ENCODE results near the gene TBX6. TPM values are rescaled to one million over a fixed set of nuclear protein-coding genes. Genes with fewer than 3 reads are reported as not detected.

TBX6 gene
- total RNA-seq, 1 experiment from 2014 or later = 5.1 TPM

DNA sequence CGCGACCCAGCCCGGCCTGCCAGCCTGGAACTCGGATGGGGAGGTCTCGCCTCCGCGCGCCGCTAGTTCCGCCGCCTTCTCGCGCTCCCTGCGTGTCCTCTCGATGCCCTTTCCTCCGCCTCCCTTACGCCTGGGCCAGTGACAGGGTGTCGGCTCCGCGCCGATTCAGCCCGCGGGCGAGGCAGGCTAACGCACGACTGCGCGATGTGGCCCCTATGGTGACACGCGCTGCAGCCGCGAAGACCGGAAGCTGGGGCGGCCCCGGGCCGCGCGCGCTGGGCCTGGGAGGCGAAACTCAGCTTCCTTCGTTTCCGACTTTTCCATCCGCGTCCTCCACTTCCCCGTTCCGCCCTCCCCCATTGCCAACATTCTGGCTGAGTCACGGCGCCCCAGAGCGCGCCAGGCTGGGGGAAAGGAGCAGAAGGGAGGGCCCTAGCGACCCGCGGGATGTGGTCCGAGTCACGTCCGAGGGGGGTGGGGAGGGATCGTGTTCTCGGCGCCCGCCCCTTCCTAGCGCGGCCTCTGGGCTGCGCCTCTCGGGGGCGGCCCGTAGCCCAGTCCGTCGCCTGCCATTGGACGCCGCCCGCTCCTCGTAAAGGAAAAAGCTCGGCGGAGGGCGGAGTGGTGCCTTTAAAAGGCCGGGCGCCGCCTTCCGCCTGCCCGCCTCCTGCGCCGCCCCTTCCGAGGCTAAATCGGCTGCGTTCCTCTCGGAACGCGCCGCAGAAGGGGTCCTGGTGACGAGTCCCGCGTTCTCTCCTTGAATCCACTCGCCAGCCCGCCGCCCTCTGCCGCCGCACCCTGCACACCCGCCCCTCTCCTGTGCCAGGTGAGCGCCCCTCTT lies 26.4 kb downstream of the TBX6 start, which contains the start of gene ALDOA:
Gene ALDOA, plus strand, starts transcription at position 659 of the 841 bp plus-strand sequence. CDS start 1,138 bp downstream, outside the sequence.
- Mint-ChIP-seq H3K36me3 (peaks cover 37% of the 10 kb centered on the region), H3K4me1 (peaks cover 37% of the 10 kb centered on the region), H3K27me3 (ENCODE audit: low read depth) (no peaks in the 10 kb centered on the region), H3K27ac (peak within 1 kb of the TSS; percentile 99), H3K9me3 (no peaks in the 10 kb centered on the region), H3K4me3 (peak within 1 kb of the TSS; percentile 96)
- ATAC-seq (peak; percentile 86), DNase-seq (ENCODE audit: low spot score) (peak; percentile 92)
- ChIA-PET CTCF (interaction anchor here (0.5 to 5.1 kb wide), 17 partner anchors 11 to 364 kb away, joined by 3 to 89 read pairs (median 4); partner anchors contain the start of genes DCTPP1, PAGR1, PPP4C and SEZ6L2), POLR2A (interaction anchor here (0.6 to 2.3 kb wide), 7 partner anchors 9 to 352 kb away, joined by 3 to 27 read pairs (median 5); partner anchors contain the start of genes HIRIP3, TBX6, TLCD3B and YPEL3)
- TF ChIP-seq ZNF138 (CRISPR knock-in tag; conservative IDR thresholded peaks at IDR 0.05) (no peak), ETV6 (CRISPR knock-in tag; IDR thresholded peaks at IDR 0.05) (peak; percentile 50), ZNF232 (CRISPR knock-in tag; IDR thresholded peaks at IDR 0.05) (peak; percentile 83), NFYB (CRISPR knock-in tag; conservative IDR thresholded peaks at IDR 0.05; ENCODE audit: low read depth) (peak; percentile 53), ZBTB21 (CRISPR knock-in tag; IDR thresholded peaks at IDR 0.05; ENCODE audit: borderline replicate concordance) (peak; percentile 55; the same call in 1 of the 2 replicates), GABPB1 (CRISPR knock-in tag; IDR thresholded peaks at IDR 0.05) (peak; percentile 86), ELF4 (CRISPR knock-in tag; IDR thresholded peaks at IDR 0.05; ENCODE audit: low read depth) (no peak), ZNF396 (CRISPR knock-in tag; IDR thresholded peaks at IDR 0.05; ENCODE audit: borderline replicate concordance) (no peak), FOXP1 (CRISPR knock-in tag; IDR thresholded peaks at IDR 0.05; ENCODE audit: borderline replicate concordance) (peak; percentile 83; the same call in 1 of the 2 replicates), GRHL2 (CRISPR knock-in tag; IDR thresholded peaks at IDR 0.05; ENCODE audit: insufficient replicate concordance, severe bottlenecking) (no peak), FOXJ3 (CRISPR knock-in tag; IDR thresholded peaks at IDR 0.05; ENCODE audit: borderline replicate concordance) (no peak), MYBL2 (CRISPR knock-in tag; IDR thresholded peaks at IDR 0.05) (peak; percentile 89), HMGA2 (CRISPR knock-in tag; IDR thresholded peaks at IDR 0.05) (no peak), NR2C2 (CRISPR knock-in tag; IDR thresholded peaks at IDR 0.05) (no peak), ESRRA (CRISPR knock-in tag; IDR thresholded peaks at IDR 0.05; ENCODE audit: borderline replicate concordance) (no peak), ZNF671 (CRISPR knock-in tag; IDR thresholded peaks at IDR 0.05) (no peak), ZNF416 (CRISPR knock-in tag; IDR thresholded peaks at IDR 0.05) (no peak)
- TF ChIP-seq, protein P1, sequence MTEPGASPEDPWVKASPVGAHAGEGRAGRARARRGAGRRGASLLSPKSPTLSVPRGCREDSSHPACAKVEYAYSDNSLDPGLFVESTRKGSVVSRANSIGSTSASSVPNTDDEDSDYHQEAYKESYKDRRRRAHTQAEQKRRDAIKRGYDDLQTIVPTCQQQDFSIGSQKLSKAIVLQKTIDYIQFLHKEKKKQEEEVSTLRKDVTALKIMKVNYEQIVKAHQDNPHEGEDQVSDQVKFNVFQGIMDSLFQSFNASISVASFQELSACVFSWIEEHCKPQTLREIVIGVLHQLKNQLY (CRISPR knock-in tag; IDR thresholded peaks at IDR 0.05) = no peak
- TF ChIP-seq, protein P2, sequence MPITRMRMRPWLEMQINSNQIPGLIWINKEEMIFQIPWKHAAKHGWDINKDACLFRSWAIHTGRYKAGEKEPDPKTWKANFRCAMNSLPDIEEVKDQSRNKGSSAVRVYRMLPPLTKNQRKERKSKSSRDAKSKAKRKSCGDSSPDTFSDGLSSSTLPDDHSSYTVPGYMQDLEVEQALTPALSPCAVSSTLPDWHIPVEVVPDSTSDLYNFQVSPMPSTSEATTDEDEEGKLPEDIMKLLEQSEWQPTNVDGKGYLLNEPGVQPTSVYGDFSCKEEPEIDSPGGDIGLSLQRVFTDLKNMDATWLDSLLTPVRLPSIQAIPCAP (CRISPR knock-in tag; IDR thresholded peaks at IDR 0.05) = 0 out of 2 replicates have a peak, but pooled peaks have one; percentile 9
- TF ChIP-seq, protein P3, sequence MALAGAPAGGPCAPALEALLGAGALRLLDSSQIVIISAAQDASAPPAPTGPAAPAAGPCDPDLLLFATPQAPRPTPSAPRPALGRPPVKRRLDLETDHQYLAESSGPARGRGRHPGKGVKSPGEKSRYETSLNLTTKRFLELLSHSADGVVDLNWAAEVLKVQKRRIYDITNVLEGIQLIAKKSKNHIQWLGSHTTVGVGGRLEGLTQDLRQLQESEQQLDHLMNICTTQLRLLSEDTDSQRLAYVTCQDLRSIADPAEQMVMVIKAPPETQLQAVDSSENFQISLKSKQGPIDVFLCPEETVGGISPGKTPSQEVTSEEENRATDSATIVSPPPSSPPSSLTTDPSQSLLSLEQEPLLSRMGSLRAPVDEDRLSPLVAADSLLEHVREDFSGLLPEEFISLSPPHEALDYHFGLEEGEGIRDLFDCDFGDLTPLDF (CRISPR knock-in tag; IDR thresholded peaks at IDR 0.05) = 0 out of 2 replicates have a peak, but pooled peaks have one; percentile 30
- TF ChIP-seq, protein P4, sequence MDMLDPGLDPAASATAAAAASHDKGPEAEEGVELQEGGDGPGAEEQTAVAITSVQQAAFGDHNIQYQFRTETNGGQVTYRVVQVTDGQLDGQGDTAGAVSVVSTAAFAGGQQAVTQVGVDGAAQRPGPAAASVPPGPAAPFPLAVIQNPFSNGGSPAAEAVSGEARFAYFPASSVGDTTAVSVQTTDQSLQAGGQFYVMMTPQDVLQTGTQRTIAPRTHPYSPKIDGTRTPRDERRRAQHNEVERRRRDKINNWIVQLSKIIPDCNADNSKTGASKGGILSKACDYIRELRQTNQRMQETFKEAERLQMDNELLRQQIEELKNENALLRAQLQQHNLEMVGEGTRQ (CRISPR knock-in tag; IDR thresholded peaks at IDR 0.05) = peak; percentile 3
- TF ChIP-seq, protein P5, sequence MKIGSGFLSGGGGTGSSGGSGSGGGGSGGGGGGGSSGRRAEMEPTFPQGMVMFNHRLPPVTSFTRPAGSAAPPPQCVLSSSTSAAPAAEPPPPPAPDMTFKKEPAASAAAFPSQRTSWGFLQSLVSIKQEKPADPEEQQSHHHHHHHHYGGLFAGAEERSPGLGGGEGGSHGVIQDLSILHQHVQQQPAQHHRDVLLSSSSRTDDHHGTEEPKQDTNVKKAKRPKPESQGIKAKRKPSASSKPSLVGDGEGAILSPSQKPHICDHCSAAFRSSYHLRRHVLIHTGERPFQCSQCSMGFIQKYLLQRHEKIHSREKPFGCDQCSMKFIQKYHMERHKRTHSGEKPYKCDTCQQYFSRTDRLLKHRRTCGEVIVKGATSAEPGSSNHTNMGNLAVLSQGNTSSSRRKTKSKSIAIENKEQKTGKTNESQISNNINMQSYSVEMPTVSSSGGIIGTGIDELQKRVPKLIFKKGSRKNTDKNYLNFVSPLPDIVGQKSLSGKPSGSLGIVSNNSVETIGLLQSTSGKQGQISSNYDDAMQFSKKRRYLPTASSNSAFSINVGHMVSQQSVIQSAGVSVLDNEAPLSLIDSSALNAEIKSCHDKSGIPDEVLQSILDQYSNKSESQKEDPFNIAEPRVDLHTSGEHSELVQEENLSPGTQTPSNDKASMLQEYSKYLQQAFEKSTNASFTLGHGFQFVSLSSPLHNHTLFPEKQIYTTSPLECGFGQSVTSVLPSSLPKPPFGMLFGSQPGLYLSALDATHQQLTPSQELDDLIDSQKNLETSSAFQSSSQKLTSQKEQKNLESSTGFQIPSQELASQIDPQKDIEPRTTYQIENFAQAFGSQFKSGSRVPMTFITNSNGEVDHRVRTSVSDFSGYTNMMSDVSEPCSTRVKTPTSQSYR (CRISPR knock-in tag; IDR thresholded peaks at IDR 0.05) = peak; percentile 29; the same call in 1 of the 2 replicates
- TF ChIP-seq, protein P6, sequence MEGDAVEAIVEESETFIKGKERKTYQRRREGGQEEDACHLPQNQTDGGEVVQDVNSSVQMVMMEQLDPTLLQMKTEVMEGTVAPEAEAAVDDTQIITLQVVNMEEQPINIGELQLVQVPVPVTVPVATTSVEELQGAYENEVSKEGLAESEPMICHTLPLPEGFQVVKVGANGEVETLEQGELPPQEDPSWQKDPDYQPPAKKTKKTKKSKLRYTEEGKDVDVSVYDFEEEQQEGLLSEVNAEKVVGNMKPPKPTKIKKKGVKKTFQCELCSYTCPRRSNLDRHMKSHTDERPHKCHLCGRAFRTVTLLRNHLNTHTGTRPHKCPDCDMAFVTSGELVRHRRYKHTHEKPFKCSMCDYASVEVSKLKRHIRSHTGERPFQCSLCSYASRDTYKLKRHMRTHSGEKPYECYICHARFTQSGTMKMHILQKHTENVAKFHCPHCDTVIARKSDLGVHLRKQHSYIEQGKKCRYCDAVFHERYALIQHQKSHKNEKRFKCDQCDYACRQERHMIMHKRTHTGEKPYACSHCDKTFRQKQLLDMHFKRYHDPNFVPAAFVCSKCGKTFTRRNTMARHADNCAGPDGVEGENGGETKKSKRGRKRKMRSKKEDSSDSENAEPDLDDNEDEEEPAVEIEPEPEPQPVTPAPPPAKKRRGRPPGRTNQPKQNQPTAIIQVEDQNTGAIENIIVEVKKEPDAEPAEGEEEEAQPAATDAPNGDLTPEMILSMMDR (IDR thresholded peaks at IDR 0.05) = no peak
- TF ChIP-seq, protein P7, sequence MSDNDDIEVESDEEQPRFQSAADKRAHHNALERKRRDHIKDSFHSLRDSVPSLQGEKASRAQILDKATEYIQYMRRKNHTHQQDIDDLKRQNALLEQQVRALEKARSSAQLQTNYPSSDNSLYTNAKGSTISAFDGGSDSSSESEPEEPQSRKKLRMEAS (CRISPR knock-in tag; IDR thresholded peaks at IDR 0.05) = peak; percentile 82

All from WTC11 (cell line).